ENCODE data around the gene IL12RB2.

Gene IL12RB2

GRCh38 chr1:67348586-67349252 lies 41.0 kb downstream of the IL12RB2 start:
- no peak for DNase-seq

- DNase-seq: no peak
Observed at GRCh38 chr1:67350783-67351182, 43.1 kb downstream of the IL12RB2 start.

- DNase-seq: no peak
Observed at GRCh38 chr1:67352211-67352610, 44.5 kb downstream of the IL12RB2 start.

GRCh38 chr1:67355745-67356424 lies 48.2 kb downstream of the IL12RB2 start:
- DNase-seq: no peak

- no peak for DNase-seq
Observed at GRCh38 chr1:67359592-67359991, 51.9 kb downstream of the IL12RB2 start.

GRCh38 chr1:67361641-67362040 lies 54.0 kb downstream of the IL12RB2 start:
- no peak for DNase-seq

- DNase-seq: no peak
Observed at GRCh38 chr1:67367370-67368045, 59.8 kb downstream of the IL12RB2 start.

- no peak for DNase-seq
Observed at GRCh38 chr1:67368046-67368514, 60.4 kb downstream of the IL12RB2 start.

GRCh38 chr1:67371043-67371442 lies 63.4 kb downstream of the IL12RB2 start:
- no peak for DNase-seq

GRCh38 chr1:67371681-67372080 lies 64.0 kb downstream of the IL12RB2 start:
- no peak for DNase-seq

GRCh38 chr1:67372136-67372535 lies 64.5 kb downstream of the IL12RB2 start:
- no peak for DNase-seq

- DNase-seq: no peak
Observed at GRCh38 chr1:67372898-67373297, 65.2 kb downstream of the IL12RB2 start.

GRCh38 chr1:67376381-67376780 lies 68.7 kb downstream of the IL12RB2 start:
- no peak for DNase-seq

- no peak for DNase-seq
Observed at GRCh38 chr1:67377253-67377652, 69.6 kb downstream of the IL12RB2 start.

- no peak for DNase-seq
Observed at GRCh38 chr1:67381154-67381553, 73.5 kb downstream of the IL12RB2 start.

- no peak for DNase-seq
Observed at GRCh38 chr1:67382292-67382691, 74.6 kb downstream of the IL12RB2 start.

GRCh38 chr1:67383999-67384638 lies 76.4 kb downstream of the IL12RB2 start:
- DNase-seq: no peak

GRCh38 chr1:67390041-67390887 lies 82.6 kb downstream of the IL12RB2 start:
- DNase-seq: no peak

- DNase-seq: no peak
Observed at GRCh38 chr1:67393240-67393639, 85.6 kb downstream of the IL12RB2 start.

- DNase-seq: no peak
Observed at GRCh38 chr1:67393737-67394136, 86.1 kb downstream of the IL12RB2 start.

- no peak for DNase-seq
Observed at GRCh38 chr1:67394548-67394947, 86.9 kb downstream of the IL12RB2 start.

GRCh38 chr1:67399199-67399993 lies 91.7 kb downstream of the IL12RB2 start:
- no peak for DNase-seq
